ENCODE results near the gene PSG2. TPM values are rescaled to one million over a fixed set of nuclear protein-coding genes. Genes with fewer than 3 reads are reported as not detected.
"Not testable (repeated sequence)": the region's sequence is repeated elsewhere in the genome, so short reads cannot be mapped to it uniquely, and the experiment has no call there.

Gene PSG2
- total RNA-seq, 1 donor from 2014 or later, result not detected

DNA sequence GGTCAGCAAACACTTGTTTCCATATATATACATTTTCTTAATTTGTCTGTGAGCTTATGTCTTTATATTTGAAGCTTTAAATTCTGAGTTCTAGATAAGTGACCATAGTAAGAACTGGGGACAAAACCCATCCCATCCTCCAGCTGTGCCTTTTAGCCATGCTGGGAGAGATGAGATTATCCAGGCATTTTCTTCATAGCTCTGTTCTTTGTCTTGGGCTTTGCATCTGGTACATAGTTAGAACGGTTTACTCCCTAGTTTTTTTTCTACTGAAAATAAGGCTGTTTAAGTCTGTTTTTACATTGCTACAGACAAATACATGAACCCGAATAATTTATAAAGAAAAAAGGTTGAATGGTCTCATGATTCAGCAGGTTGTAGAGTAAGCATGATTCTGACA is 35.9 kb downstream of the PSG2 start:
- not testable (repeated sequence) for H3K27me3 Mint-ChIP-seq

DNA sequence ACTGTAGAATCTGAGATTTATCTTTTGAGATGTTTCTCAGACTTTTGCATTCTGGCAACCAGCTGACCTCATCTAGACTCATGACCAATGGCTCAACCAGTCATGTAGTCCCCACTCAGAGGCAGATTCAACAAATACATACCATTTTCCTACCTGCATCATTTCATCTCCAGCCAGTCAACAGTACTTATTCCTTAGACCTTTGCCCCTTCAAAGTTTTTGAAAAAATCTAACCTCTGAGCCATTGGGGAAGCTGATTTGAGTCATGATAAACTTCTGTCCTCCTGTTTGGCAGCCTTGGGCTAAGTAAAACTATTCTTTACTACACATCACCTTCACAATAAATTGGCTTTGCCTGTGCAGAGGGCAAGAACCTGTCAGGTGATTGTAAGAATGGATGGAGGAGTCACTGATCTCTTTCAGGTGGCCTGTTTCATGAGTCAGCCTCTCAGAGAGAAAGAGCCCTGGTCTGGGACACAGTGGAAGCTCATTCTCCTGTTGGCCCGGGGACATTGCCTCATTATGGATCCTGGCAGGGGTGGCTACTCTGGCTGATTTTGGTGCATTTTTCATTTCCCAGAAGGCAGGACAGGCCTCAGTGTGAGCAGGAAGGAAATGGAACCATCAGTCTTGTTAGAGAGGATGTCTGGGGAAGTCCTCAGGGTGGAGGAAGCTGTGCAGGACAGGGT is 38.9 kb downstream of the PSG2 start:
- H3K27ac Mint-ChIP-seq; H3K4me3 Mint-ChIP-seq; DNase-seq; H3K4me1 Mint-ChIP-seq; H3K27me3 Mint-ChIP-seq; intact Hi-C loops (cut with micrococcal nuclease); H3K36me3 Mint-ChIP-seq (ENCODE audit: low read depth); H3K9me3 Mint-ChIP-seq: not testable (repeated sequence)

More for the DNA sequence above, 35.9 kb downstream of the PSG2 start:
- H3K27ac Mint-ChIP-seq; H3K4me3 Mint-ChIP-seq; H3K9me3 Mint-ChIP-seq; H3K4me1 Mint-ChIP-seq; DNase-seq; intact Hi-C loops (cut with micrococcal nuclease); H3K36me3 Mint-ChIP-seq (ENCODE audit: low read depth): not testable (repeated sequence)

DNA sequence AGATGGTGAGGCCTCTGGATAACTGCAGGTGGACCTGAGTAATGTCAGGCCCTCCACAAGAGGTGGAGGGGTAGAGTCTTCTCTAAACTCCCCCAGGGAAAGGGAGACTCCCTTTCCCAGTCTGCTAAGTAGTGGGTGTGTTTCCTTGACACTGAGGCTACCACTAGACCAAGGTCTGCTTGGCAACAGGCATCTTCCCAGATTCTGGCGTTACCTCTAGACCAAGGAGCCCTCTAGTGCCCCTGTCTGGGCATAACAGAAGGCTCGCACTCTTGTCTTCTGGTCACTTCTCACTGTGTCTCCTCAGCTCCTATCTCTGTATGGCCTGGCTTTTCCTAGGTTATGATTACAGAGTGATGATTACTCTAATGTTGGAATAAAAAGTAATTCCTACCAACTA is 50.9 kb downstream of the PSG2 start:
- H3K4me3 Mint-ChIP-seq; H3K27ac Mint-ChIP-seq; H3K4me1 Mint-ChIP-seq; intact Hi-C loops (cut with micrococcal nuclease); H3K9me3 Mint-ChIP-seq; H3K36me3 Mint-ChIP-seq (ENCODE audit: low read depth); H3K27me3 Mint-ChIP-seq; DNase-seq: not testable (repeated sequence)

DNA sequence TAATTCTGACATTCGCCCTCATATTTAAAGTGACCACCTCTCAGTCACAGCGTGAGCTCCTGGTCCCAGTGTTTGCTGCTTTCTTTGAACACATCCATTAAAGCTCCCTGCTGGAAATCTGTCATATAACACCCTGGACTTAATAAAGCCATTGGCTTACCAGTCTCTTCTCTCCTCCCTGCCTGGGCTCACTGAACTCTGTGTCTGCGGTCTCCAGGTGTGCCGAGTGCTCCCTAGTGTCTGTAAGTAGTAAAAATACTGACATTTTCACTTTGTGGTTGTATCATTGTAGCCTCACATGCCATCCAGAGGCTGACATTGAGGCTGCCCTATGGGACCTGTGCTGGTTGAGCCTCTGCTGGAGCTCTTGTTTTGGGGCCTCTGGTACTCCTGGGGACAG is 53.6 kb downstream of the PSG2 start:
- H3K36me3 Mint-ChIP-seq (ENCODE audit: low read depth), result no peaks in the 10 kb centered on the region
- DNase-seq, result no peak
- H3K4me1 Mint-ChIP-seq, result no peaks in the 10 kb centered on the region
- no peaks in the 10 kb centered on the region for H3K27me3 Mint-ChIP-seq
- no peaks in the 10 kb centered on the region for H3K9me3 Mint-ChIP-seq
- no peak overlapping the region for H3K4me3 Mint-ChIP-seq
- no peak overlapping the region for H3K27ac Mint-ChIP-seq
- intact Hi-C loops (cut with micrococcal nuclease), result no loop called here

DNA sequence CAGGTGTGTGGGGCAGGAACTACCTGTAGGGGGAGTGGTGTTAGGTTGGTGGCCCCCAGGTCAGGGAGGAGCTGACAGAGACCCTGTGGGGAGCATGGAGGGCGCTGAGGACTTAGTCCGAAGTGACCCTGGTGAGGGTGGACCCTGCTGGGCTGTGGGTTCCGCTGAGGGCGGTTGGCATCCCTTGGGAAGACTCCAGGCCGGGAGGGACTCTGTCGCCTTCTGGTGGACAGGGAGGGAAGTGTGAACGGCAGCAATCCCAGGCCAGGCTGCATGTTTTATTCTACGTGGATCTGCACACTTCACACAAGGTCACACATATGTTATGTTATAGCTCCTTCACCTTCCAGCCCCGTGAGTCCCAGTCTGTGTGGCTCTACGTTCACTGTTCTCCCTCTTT is 54.5 kb downstream of the PSG2 start:
- H3K27me3 Mint-ChIP-seq; H3K9me3 Mint-ChIP-seq; H3K4me3 Mint-ChIP-seq; H3K4me1 Mint-ChIP-seq; intact Hi-C loops (cut with micrococcal nuclease); DNase-seq; H3K27ac Mint-ChIP-seq; H3K36me3 Mint-ChIP-seq (ENCODE audit: low read depth): not testable (repeated sequence)

DNA sequence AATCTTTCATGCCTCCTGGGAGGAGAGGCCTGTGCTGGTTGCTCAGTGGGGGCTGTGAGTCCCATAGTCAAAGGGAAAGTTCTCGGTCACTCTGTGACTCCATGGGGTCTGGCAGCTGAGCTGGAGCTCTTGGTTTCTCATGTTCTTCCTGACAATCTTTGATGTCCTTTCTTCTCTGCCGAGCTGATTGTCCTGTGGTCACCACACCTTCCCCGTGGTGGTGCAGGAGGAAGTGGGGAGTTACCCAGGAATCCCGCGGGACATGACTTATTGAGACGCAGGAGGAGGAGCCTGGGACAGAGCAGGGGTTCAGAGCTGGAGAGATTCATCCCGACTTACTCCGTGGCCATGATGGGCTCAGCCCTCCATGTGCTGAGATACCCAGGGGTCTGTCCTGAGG is 55.4 kb downstream of the PSG2 start:
- H3K9me3 Mint-ChIP-seq; H3K27ac Mint-ChIP-seq; H3K4me1 Mint-ChIP-seq; H3K36me3 Mint-ChIP-seq (ENCODE audit: low read depth); DNase-seq; H3K4me3 Mint-ChIP-seq; H3K27me3 Mint-ChIP-seq; intact Hi-C loops (cut with micrococcal nuclease): not testable (repeated sequence)

DNA sequence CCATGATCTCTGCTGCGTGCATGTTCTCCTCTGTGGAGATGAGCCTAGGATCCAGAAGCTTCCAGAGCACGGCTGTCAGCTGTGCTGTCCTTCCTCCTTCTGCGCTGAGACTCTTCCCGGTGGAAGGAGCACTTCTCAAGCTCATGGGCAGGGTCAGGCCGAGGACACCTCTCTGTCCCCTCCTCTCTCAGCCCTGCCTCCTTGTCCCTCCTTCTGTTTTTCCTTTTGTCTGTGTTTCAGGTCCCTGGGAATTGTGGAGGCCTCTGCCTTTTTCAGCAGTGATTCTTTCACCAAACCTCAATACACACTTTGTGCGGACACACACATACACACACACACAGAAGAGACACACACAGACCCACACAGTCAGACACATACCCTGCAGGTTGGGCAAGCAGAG is 56.1 kb downstream of the PSG2 start, which contains the start of gene PSG11:
Gene PSG11 (minus strand): TSS at position 101 of the 400 bp plus-strand sequence. CDS start 97 bp downstream, at position 4.
- H3K27ac Mint-ChIP-seq; H3K9me3 Mint-ChIP-seq; H3K4me1 Mint-ChIP-seq; H3K36me3 Mint-ChIP-seq (ENCODE audit: low read depth); H3K27me3 Mint-ChIP-seq; DNase-seq; intact Hi-C loops (cut with micrococcal nuclease); H3K4me3 Mint-ChIP-seq: not testable (repeated sequence)

DNA sequence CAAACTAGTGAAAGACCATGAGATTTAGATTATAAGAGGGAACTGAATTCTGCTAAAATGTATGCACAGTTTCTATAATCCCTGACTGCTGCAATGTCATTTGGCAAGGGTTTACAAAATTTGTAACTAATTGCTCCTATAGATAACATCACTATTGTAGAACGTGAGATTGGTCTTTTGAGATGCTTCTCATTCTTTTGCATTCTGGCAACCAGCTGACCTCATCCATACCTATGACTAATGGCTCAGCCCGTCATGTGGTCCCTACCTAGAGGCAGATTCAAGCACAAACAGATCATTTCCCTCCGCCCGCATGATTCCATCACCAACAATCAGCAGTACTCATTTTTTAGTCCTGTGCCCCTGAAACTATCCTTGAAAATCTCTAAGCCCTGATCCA is 60.4 kb downstream of the PSG2 start:
- H3K36me3 Mint-ChIP-seq (ENCODE audit: low read depth); H3K4me1 Mint-ChIP-seq; intact Hi-C loops (cut with micrococcal nuclease); H3K27ac Mint-ChIP-seq; H3K9me3 Mint-ChIP-seq; H3K4me3 Mint-ChIP-seq; DNase-seq; H3K27me3 Mint-ChIP-seq: not testable (repeated sequence)

DNA sequence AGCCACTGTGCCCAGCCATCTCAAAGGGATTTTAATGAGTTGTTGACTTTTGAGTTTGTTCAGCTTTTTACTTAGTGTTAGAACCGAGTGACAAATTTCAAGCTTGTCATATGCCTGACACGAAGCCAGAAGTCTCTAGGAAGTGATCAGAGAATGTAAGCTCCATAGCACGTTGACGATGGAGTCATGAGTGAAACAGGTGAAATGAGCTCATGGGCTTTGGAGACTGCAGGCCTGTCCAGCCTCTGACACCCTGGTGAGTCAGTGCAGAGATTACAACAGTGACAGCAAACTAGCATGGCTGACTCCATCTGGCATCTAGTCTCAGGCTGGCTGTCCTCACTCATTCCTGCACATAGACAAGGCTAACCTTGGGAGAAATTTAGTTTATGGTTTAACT is 60.9 kb downstream of the PSG2 start:
- H3K4me3 Mint-ChIP-seq; H3K36me3 Mint-ChIP-seq (ENCODE audit: low read depth); H3K27me3 Mint-ChIP-seq; H3K9me3 Mint-ChIP-seq; H3K4me1 Mint-ChIP-seq; DNase-seq; intact Hi-C loops (cut with micrococcal nuclease); H3K27ac Mint-ChIP-seq: not testable (repeated sequence)

DNA sequence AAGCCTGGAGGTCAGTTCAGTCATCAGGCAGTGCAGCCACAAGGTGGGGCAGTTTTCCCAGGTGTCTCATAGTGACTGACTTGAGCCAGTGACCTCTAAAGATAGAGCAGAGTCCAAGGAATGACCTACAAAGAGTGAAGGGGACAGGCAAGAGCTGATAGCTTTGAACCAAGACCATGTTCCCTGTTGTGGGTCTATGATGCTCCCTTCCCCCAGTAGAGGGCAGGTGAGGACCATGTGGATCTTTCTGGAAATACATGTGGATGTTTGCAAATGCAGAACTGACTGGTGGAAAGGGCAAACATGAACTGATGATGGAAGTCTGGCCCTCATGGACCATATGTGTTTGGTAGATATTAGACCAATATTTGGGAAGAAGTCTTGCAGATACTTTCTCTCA is 62.9 kb downstream of the PSG2 start:
- H3K36me3 Mint-ChIP-seq (ENCODE audit: low read depth); H3K4me3 Mint-ChIP-seq; H3K27me3 Mint-ChIP-seq; DNase-seq; H3K4me1 Mint-ChIP-seq; H3K27ac Mint-ChIP-seq; H3K9me3 Mint-ChIP-seq; intact Hi-C loops (cut with micrococcal nuclease): not testable (repeated sequence)

Other genes with a start within 250 kb of the PSG2 start
- not detected in 2 replicates for gene PSG1, start 203.0 kb downstream of the PSG2 start, total RNA-seq
- not detected in 2 replicates for gene PSG6, start 164.8 kb downstream of the PSG2 start, total RNA-seq
- not detected in 2 replicates for gene PSG7, start 145.5 kb downstream of the PSG2 start, total RNA-seq
- not detected in 2 replicates for gene PSG11, start 56.2 kb downstream of the PSG2 start, total RNA-seq
- not detected in 2 replicates for gene PSG5, start 103.8 kb upstream of the PSG2 start, total RNA-seq
- gene PSG4, start 122.9 kb upstream of the PSG2 start, total RNA-seq, result not detected in 2 replicates
- not detected in 2 replicates for gene PSG9, start 186.8 kb upstream of the PSG2 start, total RNA-seq